CD14-positive monocyte (primary cell): ENCODE measurements around the gene DDX43. TPM values are rescaled to one million over a fixed set of nuclear protein-coding genes. Genes with fewer than 3 reads are reported as not detected.

ENCODE experiments used
- DNase-seq, 3 donors: peaks; one replicate each; pipeline ENCODE4 v3.0.0-alpha.2; 2011 to 2022
- H2AFZ ChIP-seq: 2 replicates; pipeline ENCODE4 v1.6.0; 2012; ENCODE audit warnings: mild to moderate bottlenecking, low read depth, low read length, inconsistent platforms; ENCODE audit not compliant: insufficient read depth, poor library complexity, severe bottlenecking
- H3K27ac ChIP-seq, 2 donors: 1 replicate in 1 of 2; 2 replicates in 1 of 2; pipeline ENCODE4 v1.5.1; 2012 to 2013; ENCODE audit warnings: low read length in 2 of 2, control low read depth in 1 of 2, inconsistent platforms in 1 of 2, low read depth in 1 of 2, mild to moderate bottlenecking in 1 of 2
- H3K27me3 ChIP-seq, 2 donors: one replicate each; pipeline versions ENCODE4 v1.6.0 to v1.6.1; 2011 to 2013; ENCODE audit warnings: low read length in 2 of 2; ENCODE audit not compliant: control insufficient read depth in 2 of 2, insufficient read depth in 2 of 2
- H3K36me3 ChIP-seq, 2 donors: replicated peaks in 1 of 2; 1 replicate in 1 of 2; 2 replicates in 1 of 2; pipeline versions ENCODE4 v1.5.1 to v1.6.1; 2012 to 2013; ENCODE audit warnings: low read length in 2 of 2, control low read depth in 1 of 2, inconsistent platforms in 1 of 2, mild to moderate bottlenecking in 1 of 2; ENCODE audit not compliant: insufficient read depth in 2 of 2, control insufficient read depth in 1 of 2
- H3K4me1 ChIP-seq, 2 donors: 1 replicate in 1 of 2; 2 replicates in 1 of 2; pipeline versions ENCODE4 v1.5.1 to v1.6.1; 2012 to 2013; ENCODE audit warnings: low read length in 2 of 2, control low read depth in 1 of 2, inconsistent platforms in 1 of 2, mild to moderate bottlenecking in 1 of 2, moderate library complexity in 1 of 2; ENCODE audit not compliant: insufficient read depth in 2 of 2, control insufficient read depth in 1 of 2
- H3K4me2 ChIP-seq: replicated peaks from 2 replicates; pipeline ENCODE3; 2012; ENCODE audit warnings: low read length, moderate library complexity, mild to moderate bottlenecking; ENCODE audit not compliant: poor library complexity, severe bottlenecking; ENCODE audit errors: extremely low read depth
- H3K4me3 ChIP-seq, 3 experiments: fragments of 200-600 bp in 1 of 3; sonication (generic) in 1 of 3; replicated peaks in 1 of 3; 1 replicate in 2 of 3; 2 replicates in 1 of 3; pipeline ENCODE4 v1.5.1; 2011 to 2013; ENCODE audit warnings: low read length in 3 of 3, mild to moderate bottlenecking in 3 of 3, control low read depth in 2 of 3, low read depth in 2 of 3, inconsistent platforms in 1 of 3, moderate library complexity in 1 of 3
- H3K79me2 ChIP-seq: 2 replicates; pipeline ENCODE4 v1.6.0; 2012; ENCODE audit warnings: mild to moderate bottlenecking, control low read depth, inconsistent platforms, low read length, moderate library complexity; ENCODE audit not compliant: insufficient read depth
- H3K9ac ChIP-seq: 2 replicates; pipeline ENCODE4 v1.6.0; 2017; ENCODE audit warnings: low read length, mild to moderate bottlenecking; ENCODE audit not compliant: insufficient read depth, poor library complexity, severe bottlenecking
- H3K9me3 ChIP-seq, 2 donors: replicated peaks in 1 of 2; 1 replicate in 1 of 2; 2 replicates in 1 of 2; pipeline versions ENCODE4 v1.5.1 to v1.6.1; 2012 to 2013; ENCODE audit warnings: low read length in 2 of 2, control low read depth in 1 of 2; ENCODE audit not compliant: control insufficient read depth in 1 of 2, insufficient read depth in 1 of 2
- H4K20me1 ChIP-seq: 2 replicates; pipeline ENCODE4 v1.6.0; 2012; ENCODE audit warnings: mild to moderate bottlenecking, low read length, control low read depth, moderate library complexity; ENCODE audit not compliant: insufficient read depth
- H3K27ac Mint-ChIP-seq, 7 donors: one replicate each; pipeline ENCODE4 v1.8.0; 2020; ENCODE audit warnings: mild to moderate bottlenecking in 7 of 7, mixed read lengths in 7 of 7, moderate library complexity in 6 of 7, inconsistent platforms in 2 of 7
- H3K27me3 Mint-ChIP-seq, 3 donors: one replicate each; pipeline ENCODE4 v1.8.0; 2021 to 2022; ENCODE audit warnings: low read depth in 3 of 3, mild to moderate bottlenecking in 3 of 3, mixed read lengths in 3 of 3, moderate library complexity in 3 of 3, inconsistent platforms in 1 of 3
- H3K36me3 Mint-ChIP-seq, 2 donors: one replicate each; pipeline ENCODE4 v1.8.0; 2020; ENCODE audit warnings: mixed read lengths in 2 of 2, inconsistent platforms in 1 of 2, mild to moderate bottlenecking in 1 of 2
- H3K4me1 Mint-ChIP-seq: one replicate; pipeline ENCODE4 v1.8.0; 2020; ENCODE audit warnings: mild to moderate bottlenecking, mixed read lengths
- H3K4me3 Mint-ChIP-seq, 2 donors: one replicate each; pipeline ENCODE4 v1.8.0; 2020; ENCODE audit warnings: mild to moderate bottlenecking in 2 of 2, mixed read lengths in 2 of 2, moderate library complexity in 1 of 2
- H3K9me3 Mint-ChIP-seq, 7 donors: one replicate each; pipeline ENCODE4 v1.8.0; 2020 to 2022; ENCODE audit warnings: mixed read lengths in 7 of 7, mild to moderate bottlenecking in 6 of 7, moderate library complexity in 6 of 7, inconsistent platforms in 2 of 7
- WGBS: methylation state at CpG from one replicate; pipeline ENCODE4 v1.1.5; 2013; ENCODE audit warnings: missing lambda C conversion rate; ENCODE audit not compliant: insufficient coverage; 5-methylcytosine and 5-hydroxymethylcytosine counted together
- intact Hi-C, 2 donors: fragments of 100-400 bp; cut with micrococcal nuclease; formaldehyde crosslinking; loops; one replicate each; pipeline versions ENCODE4 v1.15.0 to v1.15.1; 2023
- polyA plus RNA-seq, 3 donors: library from polyadenylated mRNA; depleted of rRNA in 1 of 3; unstranded in 2 of 3; stranded (reverse) in 1 of 3; fragments of 300-500 nt in 2 of 3; fragments of >200 nt in 1 of 3; fragmentation: Illumina TruSeq in 2 of 3; gene quantifications; 1 replicate in 2 of 3; 2 replicates in 1 of 3; pipeline ENCODE4 v1.2.3, GENCODE V29; 2012 to 2021
- TF ChIP-seq, protein P1 (sequence below): fragments of 200-600 bp; IDR thresholded peaks from one replicate; pipeline ENCODE4 v1.8.0; 2022; ENCODE audit warnings: antibody characterized with exemption, mild to moderate bottlenecking

Gene DDX43
- polyA plus RNA-seq, 3 donors: 0.23 to 1.0 TPM; not detected in 1

DNA sequence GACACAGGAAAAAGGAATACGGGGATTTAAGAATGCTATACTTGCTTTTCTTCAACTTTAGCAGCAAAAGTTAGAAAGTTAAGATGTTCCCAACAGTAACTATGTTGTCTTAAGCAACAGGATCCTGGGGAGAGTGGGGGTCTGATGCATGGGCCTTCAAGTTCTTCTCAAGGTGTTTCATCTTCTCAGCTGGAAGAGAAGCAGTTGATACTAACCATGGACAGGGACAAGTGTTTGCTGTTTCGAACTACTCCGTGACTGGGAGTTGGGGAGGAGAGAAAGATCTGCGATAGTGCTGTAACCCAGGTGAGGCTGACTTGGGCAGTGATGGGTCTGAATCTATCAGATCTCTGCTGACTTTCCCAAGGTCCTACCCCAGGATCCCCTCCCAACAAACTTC lies 26.0 kb upstream of the DDX43 start:
- WGBS: 92% methylated on average over 2 of the region's 4 CpGs
- no peaks in the 10 kb centered on the region for H3K79me2 ChIP-seq
- TF ChIP-seq, protein P1, sequence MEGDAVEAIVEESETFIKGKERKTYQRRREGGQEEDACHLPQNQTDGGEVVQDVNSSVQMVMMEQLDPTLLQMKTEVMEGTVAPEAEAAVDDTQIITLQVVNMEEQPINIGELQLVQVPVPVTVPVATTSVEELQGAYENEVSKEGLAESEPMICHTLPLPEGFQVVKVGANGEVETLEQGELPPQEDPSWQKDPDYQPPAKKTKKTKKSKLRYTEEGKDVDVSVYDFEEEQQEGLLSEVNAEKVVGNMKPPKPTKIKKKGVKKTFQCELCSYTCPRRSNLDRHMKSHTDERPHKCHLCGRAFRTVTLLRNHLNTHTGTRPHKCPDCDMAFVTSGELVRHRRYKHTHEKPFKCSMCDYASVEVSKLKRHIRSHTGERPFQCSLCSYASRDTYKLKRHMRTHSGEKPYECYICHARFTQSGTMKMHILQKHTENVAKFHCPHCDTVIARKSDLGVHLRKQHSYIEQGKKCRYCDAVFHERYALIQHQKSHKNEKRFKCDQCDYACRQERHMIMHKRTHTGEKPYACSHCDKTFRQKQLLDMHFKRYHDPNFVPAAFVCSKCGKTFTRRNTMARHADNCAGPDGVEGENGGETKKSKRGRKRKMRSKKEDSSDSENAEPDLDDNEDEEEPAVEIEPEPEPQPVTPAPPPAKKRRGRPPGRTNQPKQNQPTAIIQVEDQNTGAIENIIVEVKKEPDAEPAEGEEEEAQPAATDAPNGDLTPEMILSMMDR: no peak
- H3K27me3 Mint-ChIP-seq: peaks cover 3 to 7% (median 3%) of the 10 kb centered on the region in 3 donors
- no peaks in the 10 kb centered on the region for H3K4me1 ChIP-seq
- H3K4me3 Mint-ChIP-seq: no peak overlapping the region
- H3K4me2 ChIP-seq: no peak overlapping the region
- no peak overlapping the region for H3K27ac ChIP-seq
- peaks cover 7 to 28% (median 24%) of the 10 kb centered on the region in 7 donors for H3K9me3 Mint-ChIP-seq
- H3K27me3 ChIP-seq: no peaks in the 10 kb centered on the region
- H3K9ac ChIP-seq: no peak overlapping the region
- no peak for DNase-seq
- no peak overlapping the region for H3K4me3 ChIP-seq
- intact Hi-C loops: no loop called here
- H3K27ac Mint-ChIP-seq: no peak overlapping the region
- H3K36me3 Mint-ChIP-seq: no peaks in the 10 kb centered on the region
- H3K9me3 ChIP-seq: peaks cover 13 to 36% of the 10 kb centered on the region in 2 donors
- H3K4me1 Mint-ChIP-seq: no peaks in the 10 kb centered on the region
- no peaks in the 10 kb centered on the region for H3K36me3 ChIP-seq
- H4K20me1 ChIP-seq: no peaks in the 10 kb centered on the region
- H2AFZ ChIP-seq: no peak overlapping the region

DNA sequence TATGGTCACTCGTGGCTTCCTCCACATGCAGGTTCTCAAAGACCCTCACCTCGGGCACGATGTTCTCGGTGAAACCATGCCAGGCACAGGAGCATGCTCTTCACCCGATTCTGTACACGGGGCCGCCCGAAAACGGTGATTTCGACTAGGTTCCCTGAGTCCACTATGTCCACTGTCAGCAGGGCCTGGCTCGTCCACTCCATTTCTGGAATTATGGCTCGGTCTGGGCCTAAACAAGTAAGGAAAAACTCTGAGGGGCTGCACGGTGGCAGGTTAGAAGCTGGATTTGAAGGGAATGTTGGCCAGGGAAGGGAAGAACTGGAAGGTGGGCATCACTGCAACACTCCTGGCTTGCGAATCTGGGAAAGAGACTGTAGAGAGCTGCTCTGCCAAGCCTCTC lies 25.5 kb upstream of the DDX43 start:
- no peaks in the 10 kb centered on the region for H3K36me3 Mint-ChIP-seq
- Histone ChIP-seq H3K27me3 (no peaks in the 10 kb centered on the region), H3K9me3 (peaks cover 12 to 31% of the 10 kb centered on the region in 2 donors), H3K36me3 (no peaks in the 10 kb centered on the region), H3K4me2 (no peak overlapping the region), H2AFZ (no peak overlapping the region), H3K79me2 (no peaks in the 10 kb centered on the region), H3K27ac (no peak overlapping the region), H4K20me1 (no peaks in the 10 kb centered on the region), H3K4me1 (no peaks in the 10 kb centered on the region), H3K9ac (no peak overlapping the region), H3K4me3 (no peak overlapping the region)
- peaks cover 6 to 28% (median 24%) of the 10 kb centered on the region in 7 donors for H3K9me3 Mint-ChIP-seq
- H3K4me3 Mint-ChIP-seq: no peak overlapping the region
- H3K27ac Mint-ChIP-seq: no peak overlapping the region
- intact Hi-C loops: no loop called here
- H3K27me3 Mint-ChIP-seq: peaks cover 3 to 7% (median 3%) of the 10 kb centered on the region in 3 donors
- no peak for DNase-seq
- H3K4me1 Mint-ChIP-seq: no peaks in the 10 kb centered on the region
- TF ChIP-seq, protein P1: no peak
- 95% methylated on average over 14 of the region's 14 CpGs for WGBS
